ENCODE data around the gene CCDC186.

Gene CCDC186

DNA sequence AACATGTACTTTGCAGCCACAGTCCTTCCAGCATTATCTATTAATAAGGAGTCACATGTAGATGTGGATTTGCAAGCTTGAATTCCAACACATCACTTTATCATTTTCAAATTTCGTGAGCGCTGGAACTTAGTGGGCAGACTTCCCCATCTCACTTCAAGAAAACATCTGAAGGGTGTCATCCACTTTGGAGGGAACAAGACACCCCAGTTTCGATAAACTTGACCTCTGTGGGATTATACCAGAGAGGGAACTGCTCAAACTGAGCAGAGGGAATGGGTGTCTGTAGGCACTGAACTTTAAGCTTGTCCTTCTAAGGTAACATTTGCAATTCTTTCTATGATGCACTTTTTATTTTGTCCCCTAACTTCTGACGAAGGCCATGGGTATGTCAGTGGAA is 102.8 kb downstream of the CCDC186 start:
- DNase-seq: no peak
